Fibroblast of mammary gland (primary cell): ENCODE data around the gene CKS1B.
"Not testable (repeated sequence)": the region's sequence is repeated elsewhere in the genome, so short reads cannot be mapped to it uniquely, and the experiment has no call there.

Experiments
- DNase-seq: peaks from one replicate; pipeline ENCODE4 v3.0.0-alpha.2; 2010; ENCODE audit warnings: low read depth
- H3K4me3 ChIP-seq: 2 replicates; pipeline ENCODE4 v1.5.1; 2011; ENCODE audit warnings: low read depth, mild to moderate bottlenecking, low read length, moderate library complexity; ENCODE audit not compliant: control insufficient read depth
- CTCF ChIP-seq: conservative IDR thresholded peaks from 2 replicates; pipeline ENCODE4 v1.5.1; 2011; ENCODE audit warnings: low read depth, low read length, inconsistent platforms; ENCODE audit not compliant: control insufficient read depth, insufficient read depth

Gene CKS1B

GRCh38 chr1:154978360-154978759 lies 3.9 kb downstream of the CKS1B start:
- no peak for TF ChIP-seq CTCF
- DNase-seq: no peak
- H3K4me3 ChIP-seq: no peak overlapping the region

- DNase-seq: no peak
- no peak for TF ChIP-seq CTCF
- H3K4me3 ChIP-seq: peak overlapping the region; percentile 99
These were observed 7.9 kb downstream of the CKS1B start for GRCh38 chr1:154982341-154982740.

GRCh38 chr1:154982897-154983648 lies 8.6 kb downstream of the CKS1B start, which contains the start of gene FLAD1:
Gene FLAD1 (plus strand): TSS chr1:154983344. CDS start chr1:154983695, 351 bp downstream.
- TF ChIP-seq CTCF: no peak
- peak within 1 kb of the TSS; percentile 99 for H3K4me3 ChIP-seq
- peak; percentile 100 for DNase-seq

- DNase-seq: no peak
- TF ChIP-seq CTCF: no peak
- peak overlapping the region; percentile 99 for H3K4me3 ChIP-seq
These were observed 9.4 kb downstream of the CKS1B start for GRCh38 chr1:154983776-154984466.

GRCh38 chr1:154986736-154987135 lies 12.3 kb downstream of the CKS1B start:
- H3K4me3 ChIP-seq, DNase-seq: not testable (repeated sequence)

GRCh38 chr1:154987326-154987725 lies 12.8 kb downstream of the CKS1B start:
- DNase-seq: peak; percentile 73
- TF ChIP-seq CTCF: no peak
- no peak overlapping the region for H3K4me3 ChIP-seq
